Peyer's patch (tissue), 4 donors: ENCODE data around the gene STAM. TPM values are rescaled to one million over a fixed set of nuclear protein-coding genes. Genes with fewer than 3 reads are reported as not detected.

Source experiments
- DNase-seq, 3 donors: peaks; one replicate each; pipeline ENCODE4 v3.0.0-alpha.2; 2017 to 2019
- H3K27ac ChIP-seq, 4 donors: fragments of 200-600 bp; sonication (generic); one replicate each; pipeline ENCODE4 v1.5.1; 2016 to 2019
- H3K27me3 ChIP-seq, 2 donors: fragments of 200-600 bp; sonication (generic); one replicate each; pipeline ENCODE4 v1.5.1; 2019
- H3K36me3 ChIP-seq, 3 donors: fragments of 200-600 bp; sonication (generic); one replicate each; pipeline ENCODE4 v1.5.1; 2016 to 2019
- H3K4me1 ChIP-seq, 4 donors: fragments of 200-600 bp; sonication (generic); one replicate each; pipeline ENCODE4 v1.5.1; 2016 to 2019
- H3K4me3 ChIP-seq, 4 donors: fragments of 200-600 bp; sonication (generic); 1 replicate in 3 of 4; 2 replicates in 1 of 4; pipeline ENCODE4 v1.5.1; 2016 to 2019; ENCODE audit warnings: mild to moderate bottlenecking in 1 of 4
- H3K9me3 ChIP-seq, 4 donors: fragments of 200-600 bp; sonication (generic); one replicate each; pipeline ENCODE4 v1.5.1; 2016 to 2019; ENCODE audit warnings: mild to moderate bottlenecking in 1 of 4
- POLR2A ChIP-seq, 2 donors: fragments of 450-650 bp; IDR thresholded peaks; one replicate each; pipeline ENCODE4 v1.5.1; 2017; ENCODE audit warnings: antibody characterized with exemption in 2 of 2, mild to moderate bottlenecking in 2 of 2, moderate library complexity in 2 of 2
- total RNA-seq, 4 donors: library from RNA; depleted of rRNA; stranded (reverse); fragments of >200 nt; gene quantifications; one replicate each; pipeline ENCODE4 v1.1.0, GENCODE V29; 2016
- TF ChIP-seq, protein P1 (sequence below), 6 experiments: fragments of 450-650 bp in 4 of 6; fragments of 200-600 bp in 2 of 6; sonication (generic) in 1 of 6; IDR thresholded peaks; one replicate each; pipeline ENCODE4 v1.5.1; 2017 to 2019; ENCODE audit warnings: antibody characterized with exemption in 6 of 6, mild to moderate bottlenecking in 3 of 6, moderate library complexity in 1 of 6

STAM gene
- total RNA-seq, 4 donors from 2014 or later, result 7.9 to 28.1 (median 16.2) TPM

DNA sequence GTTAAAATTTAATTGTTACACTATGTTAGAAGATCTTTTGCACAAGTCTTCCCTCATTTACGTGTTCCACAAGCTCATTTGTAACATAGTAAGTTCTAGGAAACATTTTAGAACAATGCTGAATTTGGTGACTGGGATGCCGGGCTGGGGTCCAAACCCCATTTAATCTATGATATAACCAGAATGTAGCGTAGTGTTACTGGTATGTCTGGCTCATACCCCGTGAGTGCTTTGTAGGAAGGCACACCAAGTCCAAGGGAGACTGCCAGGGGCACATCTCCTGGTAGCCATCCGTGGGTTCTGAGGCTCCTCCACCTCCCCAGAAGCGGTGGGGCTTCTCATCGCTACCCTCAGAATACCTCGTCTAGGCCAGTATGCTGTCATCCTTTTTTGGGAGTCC is 86.7 kb downstream of the STAM start:
- Histone ChIP-seq H3K4me3 (no peak overlapping the region), H3K36me3 (no peaks in the 10 kb centered on the region), H3K9me3 (no peaks in the 10 kb centered on the region), H3K27me3 (no peaks in the 10 kb centered on the region), H3K4me1 (no peaks in the 10 kb centered on the region), H3K27ac (no peak overlapping the region)
- DNase-seq, result no peak
- no peak for TF ChIP-seq POLR2A (IDR thresholded peaks at IDR 0.05)
- TF ChIP-seq, protein P1, sequence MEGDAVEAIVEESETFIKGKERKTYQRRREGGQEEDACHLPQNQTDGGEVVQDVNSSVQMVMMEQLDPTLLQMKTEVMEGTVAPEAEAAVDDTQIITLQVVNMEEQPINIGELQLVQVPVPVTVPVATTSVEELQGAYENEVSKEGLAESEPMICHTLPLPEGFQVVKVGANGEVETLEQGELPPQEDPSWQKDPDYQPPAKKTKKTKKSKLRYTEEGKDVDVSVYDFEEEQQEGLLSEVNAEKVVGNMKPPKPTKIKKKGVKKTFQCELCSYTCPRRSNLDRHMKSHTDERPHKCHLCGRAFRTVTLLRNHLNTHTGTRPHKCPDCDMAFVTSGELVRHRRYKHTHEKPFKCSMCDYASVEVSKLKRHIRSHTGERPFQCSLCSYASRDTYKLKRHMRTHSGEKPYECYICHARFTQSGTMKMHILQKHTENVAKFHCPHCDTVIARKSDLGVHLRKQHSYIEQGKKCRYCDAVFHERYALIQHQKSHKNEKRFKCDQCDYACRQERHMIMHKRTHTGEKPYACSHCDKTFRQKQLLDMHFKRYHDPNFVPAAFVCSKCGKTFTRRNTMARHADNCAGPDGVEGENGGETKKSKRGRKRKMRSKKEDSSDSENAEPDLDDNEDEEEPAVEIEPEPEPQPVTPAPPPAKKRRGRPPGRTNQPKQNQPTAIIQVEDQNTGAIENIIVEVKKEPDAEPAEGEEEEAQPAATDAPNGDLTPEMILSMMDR (IDR thresholded peaks at IDR 0.05), result no peak

DNA sequence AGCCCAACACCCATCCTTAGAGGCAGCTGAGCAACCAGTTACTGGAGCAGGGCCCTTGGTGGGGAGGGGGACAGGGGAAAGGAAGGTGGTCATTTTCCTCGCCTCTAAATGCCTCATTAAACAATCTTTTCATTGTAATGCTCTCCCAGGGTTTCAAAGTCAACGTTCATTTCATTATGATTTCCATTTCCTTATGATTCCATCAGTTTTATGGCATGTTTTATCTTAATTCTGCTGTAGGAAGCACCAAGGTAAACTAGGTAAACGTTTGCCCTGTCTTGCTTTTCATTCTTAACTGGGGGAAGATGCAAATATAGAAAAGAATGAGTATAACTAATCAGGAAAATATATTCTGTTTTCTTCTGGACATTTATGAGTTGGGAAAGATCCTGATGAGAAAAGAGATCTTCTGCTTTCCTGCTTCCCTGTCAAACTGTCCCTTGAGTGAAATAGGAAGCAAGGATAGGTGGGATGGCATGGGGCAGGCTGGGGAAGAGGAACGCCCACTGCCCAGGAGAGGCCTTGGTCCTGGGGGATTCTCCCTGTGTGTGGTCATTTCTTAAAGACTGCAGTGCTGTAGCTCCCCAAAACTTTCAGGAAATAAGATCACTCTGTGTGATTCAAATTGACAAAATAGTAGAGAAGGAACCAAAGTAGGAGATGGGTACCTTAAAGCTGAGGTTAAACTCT is 87.5 kb downstream of the STAM start:
- Histone ChIP-seq H3K4me1 (no peaks in the 10 kb centered on the region), H3K27ac (no peak overlapping the region)
- no peak for DNase-seq

DNA sequence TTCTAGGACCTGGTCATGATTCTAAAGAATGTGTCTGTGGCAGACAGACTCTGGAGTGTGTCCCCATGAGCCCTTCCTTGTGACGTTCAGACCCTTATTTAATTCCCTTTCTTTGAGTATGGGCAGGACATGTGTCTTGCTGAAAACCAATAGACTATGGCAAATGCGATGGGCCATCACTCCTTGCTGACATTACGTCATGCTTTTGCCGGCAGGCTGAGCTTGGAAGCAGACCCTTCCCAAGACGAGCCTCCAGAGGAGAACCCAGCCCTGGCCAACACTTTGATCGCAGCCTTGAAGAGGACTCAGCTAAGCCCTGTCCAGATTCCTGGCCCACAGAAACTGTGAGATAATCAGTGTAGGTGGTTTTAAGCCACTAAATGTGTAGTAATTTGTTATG is 89.7 kb downstream of the STAM start:
- Histone ChIP-seq H3K9me3 (no peaks in the 10 kb centered on the region), H3K4me1 (no peaks in the 10 kb centered on the region), H3K4me3 (no peak overlapping the region), H3K36me3 (no peaks in the 10 kb centered on the region), H3K27ac (no peak overlapping the region), H3K27me3 (no peaks in the 10 kb centered on the region)
- TF ChIP-seq, protein P1 (IDR thresholded peaks at IDR 0.05), result no peak
- TF ChIP-seq POLR2A (IDR thresholded peaks at IDR 0.05), result no peak
- DNase-seq, result no peak

More for the DNA sequence above, 87.5 kb downstream of the STAM start:
- Histone ChIP-seq H3K9me3 (no peaks in the 10 kb centered on the region), H3K27me3 (no peaks in the 10 kb centered on the region), H3K36me3 (no peaks in the 10 kb centered on the region), H3K4me3 (no peak overlapping the region)
- TF ChIP-seq, protein P1 (IDR thresholded peaks at IDR 0.05), result no peak
- TF ChIP-seq POLR2A (IDR thresholded peaks at IDR 0.05), result no peak

DNA sequence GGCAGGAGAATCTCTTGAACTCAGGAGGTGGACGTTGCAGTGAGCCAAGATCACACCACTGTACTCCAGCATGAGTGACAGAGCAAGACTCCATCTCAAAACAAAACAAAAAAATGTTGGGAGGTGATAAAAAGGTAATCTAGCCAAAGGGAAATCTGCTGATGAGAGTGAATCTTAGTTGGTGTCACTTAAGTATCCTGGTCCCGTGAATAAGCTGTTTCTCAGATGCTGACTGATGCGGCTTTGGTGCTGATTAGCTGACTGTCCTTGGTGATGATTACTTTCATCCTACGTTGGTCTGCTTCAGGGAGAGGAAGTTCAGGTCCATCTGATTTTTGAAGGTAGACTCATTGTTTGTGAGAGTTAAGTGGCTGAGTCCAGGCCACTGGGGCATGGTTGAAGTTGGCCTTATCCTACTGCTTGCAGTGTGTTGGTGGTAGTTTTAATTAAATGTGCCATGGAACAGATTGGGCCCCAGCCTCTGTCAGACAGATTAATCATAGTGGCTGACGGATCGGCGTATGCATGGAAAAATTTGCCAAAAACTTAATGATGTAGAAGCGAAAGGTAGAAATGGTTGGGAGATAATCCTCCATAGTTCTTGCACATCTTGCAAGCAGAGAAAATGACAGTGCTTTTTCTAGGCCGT is 90.6 kb downstream of the STAM start:
- H3K4me1 ChIP-seq, result no peaks in the 10 kb centered on the region
- H3K4me3 ChIP-seq, result no peak overlapping the region
- H3K27me3 ChIP-seq, result no peaks in the 10 kb centered on the region
- H3K27ac ChIP-seq, result no peak overlapping the region
- DNase-seq, result no peak
- H3K36me3 ChIP-seq, result no peaks in the 10 kb centered on the region
- no peaks in the 10 kb centered on the region for H3K9me3 ChIP-seq
- TF ChIP-seq POLR2A (IDR thresholded peaks at IDR 0.05), result no peak
- TF ChIP-seq, protein P1 (IDR thresholded peaks at IDR 0.05), result no peak

DNA sequence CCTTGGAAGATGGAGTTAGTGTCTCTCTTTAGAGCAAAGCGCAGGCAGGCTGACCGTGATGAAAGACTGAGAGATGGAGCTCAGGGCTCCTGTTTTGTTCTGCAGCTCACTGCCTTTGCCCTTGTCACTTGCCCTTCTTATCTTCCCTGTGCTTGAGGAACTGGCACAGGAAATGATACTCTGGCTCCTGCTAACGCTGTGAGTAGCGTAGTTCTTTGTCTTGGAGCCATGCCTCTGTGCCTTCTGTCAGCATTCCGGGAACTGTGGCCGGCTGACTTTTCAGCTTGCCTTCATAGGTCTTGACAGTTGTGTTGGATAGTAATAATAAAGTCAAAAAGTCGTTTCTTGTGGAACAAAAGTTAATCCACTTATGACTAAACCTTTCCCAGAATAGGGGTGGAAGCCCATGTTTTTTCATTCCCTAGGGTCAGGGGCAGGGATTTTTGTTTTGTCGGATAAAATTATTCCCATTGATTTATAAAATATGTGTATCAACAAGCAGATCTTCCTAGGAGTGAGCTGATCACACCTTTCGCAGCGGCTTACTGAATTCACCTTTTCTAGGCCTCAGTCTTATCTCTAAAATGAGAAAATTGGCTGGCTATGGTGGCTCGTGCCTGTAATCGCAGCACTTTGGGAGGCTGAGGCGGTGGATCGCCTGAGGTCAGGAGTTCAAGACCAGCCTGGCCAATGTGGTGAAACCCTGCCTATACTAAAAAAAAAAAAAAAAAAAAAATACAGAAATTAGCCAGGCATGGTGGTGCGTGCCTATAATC is 91.4 kb downstream of the STAM start:
- DNase-seq, result no peak
- no peak for TF ChIP-seq POLR2A (IDR thresholded peaks at IDR 0.05)
- TF ChIP-seq, protein P1 (IDR thresholded peaks at IDR 0.05), result no peak

More for the DNA sequence above, 91.4 kb downstream of the STAM start:
- Histone ChIP-seq H3K36me3 (no peaks in the 10 kb centered on the region), H3K4me3 (no peak overlapping the region), H3K27ac (no peak overlapping the region), H3K27me3 (no peaks in the 10 kb centered on the region), H3K4me1 (no peaks in the 10 kb centered on the region), H3K9me3 (no peaks in the 10 kb centered on the region)
